ENCODE measurements around the gene USP35.

USP35 gene

GRCh38 chr11:78237293-78238046 lies 48.8 kb downstream of the USP35 start:
- Histone ChIP-seq H2AK5ac (ENCODE audit: low read length) (no peak overlapping the region), H3K9ac (ENCODE audit: low read length) (no peak overlapping the region), H2BK15ac (replicated peaks; ENCODE audit: low read depth) (no peak overlapping the region), H3K79me2 (ENCODE audit: control insufficient read depth, insufficient read depth, low read length) (no peaks in the 10 kb centered on the region), H3K79me1 (ENCODE audit: low read length) (no peaks in the 10 kb centered on the region), H3K4me3 (ENCODE audit: low read length) (no peak overlapping the region), H3K27me3 (ENCODE audit: insufficient read depth, low read length, poor library complexity) (no peaks in the 10 kb centered on the region), H3K4ac (ENCODE audit: low read depth, low read length) (no peak overlapping the region), H3K18ac (ENCODE audit: low read length) (no peak overlapping the region), H4K8ac (ENCODE audit: low read depth, low read length) (no peak overlapping the region), H3K56ac (ENCODE audit: low read length) (no peak overlapping the region), H4K5ac (ENCODE audit: low read length) (no peak overlapping the region), H3K4me2 (ENCODE audit: low read length) (no peak overlapping the region), H3K27ac (ENCODE audit: low read depth, low read length) (no peak overlapping the region), H2BK120ac (ENCODE audit: low read depth, low read length) (no peak overlapping the region), H2BK5ac (ENCODE audit: low read length) (no peak overlapping the region), H3K36me3 (ENCODE audit: control insufficient read depth, insufficient read depth, low read length) (no peaks in the 10 kb centered on the region), H3K4me1 (ENCODE audit: control insufficient read depth, low read depth, low read length) (no peaks in the 10 kb centered on the region), H3K23ac (ENCODE audit: low read length) (no peak overlapping the region)
- no peak for DNase-seq

- Histone ChIP-seq H3K27ac (ENCODE audit: low read depth, low read length) (no peak overlapping the region), H3K4ac (ENCODE audit: low read depth, low read length) (no peak overlapping the region), H3K79me2 (ENCODE audit: control insufficient read depth, insufficient read depth, low read length) (no peaks in the 10 kb centered on the region), H4K5ac (ENCODE audit: low read length) (no peak overlapping the region), H3K79me1 (ENCODE audit: low read length) (no peaks in the 10 kb centered on the region), H3K9ac (ENCODE audit: low read length) (no peak overlapping the region), H3K56ac (ENCODE audit: low read length) (no peak overlapping the region), H3K4me1 (ENCODE audit: control insufficient read depth, low read depth, low read length) (no peaks in the 10 kb centered on the region), H2BK5ac (ENCODE audit: low read length) (no peak overlapping the region), H2BK120ac (ENCODE audit: low read depth, low read length) (no peak overlapping the region), H3K4me3 (ENCODE audit: low read length) (no peak overlapping the region), H3K27me3 (ENCODE audit: insufficient read depth, low read length, poor library complexity) (no peaks in the 10 kb centered on the region), H4K8ac (ENCODE audit: low read depth, low read length) (no peak overlapping the region), H3K23ac (ENCODE audit: low read length) (no peak overlapping the region), H2AK5ac (ENCODE audit: low read length) (no peak overlapping the region), H3K36me3 (ENCODE audit: control insufficient read depth, insufficient read depth, low read length) (no peaks in the 10 kb centered on the region), H2BK15ac (replicated peaks; ENCODE audit: low read depth) (no peak overlapping the region), H3K4me2 (ENCODE audit: low read length) (no peak overlapping the region), H3K18ac (ENCODE audit: low read length) (no peak overlapping the region)
- no peak for DNase-seq
- no CpG with 5 or more reads among the region's 1 CpG for WGBS (ENCODE audit: extremely low coverage, insufficient coverage, low lambda C conversion rate)
Measured at GRCh38 chr11:78239781-78240180, 51.1 kb downstream of the USP35 start.

GRCh38 chr11:78241475-78241874 lies 52.8 kb downstream of the USP35 start:
- Histone ChIP-seq H3K23ac (ENCODE audit: low read length) (no peak overlapping the region), H3K9ac (ENCODE audit: low read length) (no peak overlapping the region), H2BK15ac (replicated peaks; ENCODE audit: low read depth) (no peak overlapping the region), H3K27ac (ENCODE audit: low read depth, low read length) (no peak overlapping the region), H3K4ac (ENCODE audit: low read depth, low read length) (no peak overlapping the region), H2BK5ac (ENCODE audit: low read length) (no peak overlapping the region), H3K79me1 (ENCODE audit: low read length) (no peaks in the 10 kb centered on the region), H4K8ac (ENCODE audit: low read depth, low read length) (no peak overlapping the region), H2AK5ac (ENCODE audit: low read length) (no peak overlapping the region), H3K4me2 (ENCODE audit: low read length) (no peak overlapping the region), H4K5ac (ENCODE audit: low read length) (no peak overlapping the region), H3K56ac (ENCODE audit: low read length) (no peak overlapping the region), H3K4me1 (ENCODE audit: control insufficient read depth, low read depth, low read length) (no peaks in the 10 kb centered on the region), H3K36me3 (ENCODE audit: control insufficient read depth, insufficient read depth, low read length) (no peaks in the 10 kb centered on the region), H2BK120ac (ENCODE audit: low read depth, low read length) (no peak overlapping the region), H3K79me2 (ENCODE audit: control insufficient read depth, insufficient read depth, low read length) (no peaks in the 10 kb centered on the region), H3K27me3 (ENCODE audit: insufficient read depth, low read length, poor library complexity) (no peaks in the 10 kb centered on the region), H3K18ac (ENCODE audit: low read length) (no peak overlapping the region), H3K4me3 (ENCODE audit: low read length) (no peak overlapping the region)
- no peak for DNase-seq

DNA sequence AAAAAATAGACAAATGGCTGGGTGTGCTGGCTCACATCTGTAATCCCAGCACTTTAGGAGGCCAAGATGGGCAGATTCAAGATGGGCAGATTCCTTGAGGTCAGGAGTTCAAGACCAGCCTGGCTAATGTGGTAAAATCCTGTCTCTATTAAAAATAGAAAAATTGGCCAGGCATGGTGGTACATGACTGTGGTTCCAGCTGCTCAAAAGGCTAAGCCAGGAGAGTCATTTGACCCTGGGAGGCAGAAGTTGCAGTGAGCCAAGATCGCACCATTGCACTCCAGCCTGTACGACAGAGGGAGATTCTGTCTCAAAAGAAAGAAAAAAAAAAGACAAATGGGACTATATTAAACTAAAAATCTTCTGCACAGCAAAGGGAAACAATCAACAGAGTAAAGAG lies 55.4 kb downstream of the USP35 start:
- Histone ChIP-seq H3K23ac (ENCODE audit: low read length) (no peak overlapping the region), H2AK5ac (ENCODE audit: low read length) (no peak overlapping the region), H2BK5ac (ENCODE audit: low read length) (no peak overlapping the region), H3K9ac (ENCODE audit: low read length) (no peak overlapping the region), H4K8ac (ENCODE audit: low read depth, low read length) (no peak overlapping the region), H3K56ac (ENCODE audit: low read length) (peak overlapping the region; percentile 15), H4K5ac (ENCODE audit: low read length) (no peak overlapping the region), H3K4me2 (ENCODE audit: low read length) (no peak overlapping the region), H3K36me3 (ENCODE audit: control insufficient read depth, insufficient read depth, low read length) (no peaks in the 10 kb centered on the region), H2BK120ac (ENCODE audit: low read depth, low read length) (no peak overlapping the region), H3K4ac (ENCODE audit: low read depth, low read length) (no peak overlapping the region), H3K18ac (ENCODE audit: low read length) (peak overlapping the region; percentile 64), H3K27ac (ENCODE audit: low read depth, low read length) (no peak overlapping the region), H3K27me3 (ENCODE audit: insufficient read depth, low read length, poor library complexity) (no peaks in the 10 kb centered on the region), H3K79me2 (ENCODE audit: control insufficient read depth, insufficient read depth, low read length) (no peaks in the 10 kb centered on the region), H3K79me1 (ENCODE audit: low read length) (no peaks in the 10 kb centered on the region), H2BK15ac (replicated peaks; ENCODE audit: low read depth) (no peak overlapping the region), H3K4me3 (ENCODE audit: low read length) (no peak overlapping the region), H3K4me1 (ENCODE audit: control insufficient read depth, low read depth, low read length) (no peaks in the 10 kb centered on the region)
- WGBS (ENCODE audit: extremely low coverage, insufficient coverage, low lambda C conversion rate) = no CpG with 5 or more reads among the region's 2 CpGs
- no peak for DNase-seq

DNA sequence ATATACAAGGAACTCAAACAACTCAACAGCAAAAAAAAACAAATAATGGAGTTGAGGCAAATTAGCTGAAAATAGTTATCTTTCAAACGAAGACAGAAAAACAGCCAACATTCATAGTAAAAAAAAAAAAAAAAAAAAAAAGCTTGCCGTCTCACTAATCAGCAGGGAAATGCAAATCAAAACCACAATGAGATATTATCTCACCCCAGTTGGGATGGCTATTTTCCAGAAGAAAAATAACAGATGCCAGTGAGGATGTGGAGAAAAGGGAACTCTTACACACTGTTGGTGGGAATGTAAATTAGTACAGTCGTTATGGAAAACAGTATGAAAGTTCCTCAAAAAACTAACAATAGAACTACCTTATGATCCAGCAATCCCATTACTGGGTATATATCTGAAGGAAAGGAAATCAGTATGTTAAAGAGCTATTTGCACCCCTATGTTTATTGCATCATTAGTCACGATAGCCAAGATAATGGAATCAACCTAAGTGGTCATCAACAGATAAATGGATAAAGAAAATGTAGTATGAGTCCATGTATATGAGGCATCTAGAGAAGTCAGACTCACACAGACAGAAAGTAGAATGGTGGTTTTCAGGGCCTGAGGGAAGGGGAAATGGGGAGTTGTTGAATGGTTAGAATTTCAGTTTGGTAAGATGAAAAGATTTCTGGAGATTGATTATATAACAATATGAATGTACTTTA lies 56.0 kb downstream of the USP35 start:
- Histone ChIP-seq H3K4ac (ENCODE audit: low read depth, low read length) (no peak overlapping the region), H3K18ac (ENCODE audit: low read length) (no peak overlapping the region), H2BK5ac (ENCODE audit: low read length) (no peak overlapping the region), H2AK5ac (ENCODE audit: low read length) (no peak overlapping the region), H3K4me2 (ENCODE audit: low read length) (no peak overlapping the region), H3K4me3 (ENCODE audit: low read length) (no peak overlapping the region), H3K27me3 (ENCODE audit: insufficient read depth, low read length, poor library complexity) (no peaks in the 10 kb centered on the region), H2BK120ac (ENCODE audit: low read depth, low read length) (no peak overlapping the region), H3K56ac (ENCODE audit: low read length) (no peak overlapping the region), H4K5ac (ENCODE audit: low read length) (no peak overlapping the region), H2BK15ac (replicated peaks; ENCODE audit: low read depth) (no peak overlapping the region), H3K79me1 (ENCODE audit: low read length) (no peaks in the 10 kb centered on the region), H3K79me2 (ENCODE audit: control insufficient read depth, insufficient read depth, low read length) (no peaks in the 10 kb centered on the region), H3K27ac (ENCODE audit: low read depth, low read length) (no peak overlapping the region), H3K36me3 (ENCODE audit: control insufficient read depth, insufficient read depth, low read length) (no peaks in the 10 kb centered on the region), H4K8ac (ENCODE audit: low read depth, low read length) (no peak overlapping the region), H3K4me1 (ENCODE audit: control insufficient read depth, low read depth, low read length) (no peaks in the 10 kb centered on the region), H3K9ac (ENCODE audit: low read length) (no peak overlapping the region), H3K23ac (ENCODE audit: low read length) (no peak overlapping the region)
- DNase-seq = no peak
- WGBS (ENCODE audit: extremely low coverage, insufficient coverage, low lambda C conversion rate) = no CpG with 5 or more reads among the region's 4 CpGs

- Histone ChIP-seq H3K18ac (ENCODE audit: low read length) (no peak overlapping the region), H3K4me2 (ENCODE audit: low read length) (no peak overlapping the region), H3K4ac (ENCODE audit: low read depth, low read length) (no peak overlapping the region), H4K8ac (ENCODE audit: low read depth, low read length) (no peak overlapping the region), H2BK120ac (ENCODE audit: low read depth, low read length) (no peak overlapping the region), H3K23ac (ENCODE audit: low read length) (no peak overlapping the region), H3K4me1 (ENCODE audit: control insufficient read depth, low read depth, low read length) (no peaks in the 10 kb centered on the region), H2AK5ac (ENCODE audit: low read length) (no peak overlapping the region), H2BK5ac (ENCODE audit: low read length) (no peak overlapping the region), H3K79me1 (ENCODE audit: low read length) (no peaks in the 10 kb centered on the region), H3K27me3 (ENCODE audit: insufficient read depth, low read length, poor library complexity) (no peaks in the 10 kb centered on the region), H3K56ac (ENCODE audit: low read length) (no peak overlapping the region), H3K27ac (ENCODE audit: low read depth, low read length) (no peak overlapping the region), H2BK15ac (replicated peaks; ENCODE audit: low read depth) (no peak overlapping the region), H3K36me3 (ENCODE audit: control insufficient read depth, insufficient read depth, low read length) (no peaks in the 10 kb centered on the region), H4K5ac (ENCODE audit: low read length) (no peak overlapping the region), H3K79me2 (ENCODE audit: control insufficient read depth, insufficient read depth, low read length) (no peaks in the 10 kb centered on the region), H3K9ac (ENCODE audit: low read length) (no peak overlapping the region), H3K4me3 (ENCODE audit: low read length) (no peak overlapping the region)
- DNase-seq = no peak
- no CpG with 5 or more reads among the region's 3 CpGs for WGBS (ENCODE audit: extremely low coverage, insufficient coverage, low lambda C conversion rate)
Measured at GRCh38 chr11:78248191-78248590, 59.5 kb downstream of the USP35 start.

Data from mesendoderm (in vitro differentiated cells).